Left cardiac atrium (tissue), 4 donors: Measurements from ENCODE around the gene SPG11. TPM values are rescaled to one million over a fixed set of nuclear protein-coding genes. Genes with fewer than 3 reads are reported as not detected.
"Not testable (repeated sequence)": the region's sequence is repeated elsewhere in the genome, so short reads cannot be mapped to it uniquely, and the experiment has no call there.

Source experiments
- ATAC-seq, 2 donors: fragments of 200-7000 bp; cut with Tn5 transposase; one replicate each; pipeline ENCODE4 v1.9.1; 2020; ENCODE audit warnings: mild to moderate bottlenecking in 2 of 2, moderate library complexity in 2 of 2
- DNase-seq: peaks from one replicate; pipeline ENCODE4 v3.0.0-alpha.2; 2020
- intact Hi-C, 2 donors: fragments of 100-400 bp; cut with DNase I; formaldehyde crosslinking; loops; one replicate each; pipeline versions ENCODE4 v1.14.1 to v1.15.1; 2022 to 2023
- long read RNA-seq: library from polyadenylated mRNA; unstranded; transcript quantifications from one replicate; pipeline ENCODE4 v2.0.0, GENCODE V29; 2021
- total RNA-seq, 2 donors: library from RNA; stranded (reverse); fragmentation: NEBNext Ultra II Directional; extraction: Animal tissue kit (Norgen Biotek cat#: 25700); gene quantifications; one replicate each; pipeline ENCODE4 v1.2.1, GENCODE V29; 2021
- donor health status: DM: no; HTN: yes; CAD: no.
- donor health status: DM: no; HTN: yes; CAD: no; lungs with severe emphysema.
- donor health status: DM: yes; HTN: yes; CAD: no.
- donor health status: Dilated cardiomyopathy.

SPG11 gene, protein sequence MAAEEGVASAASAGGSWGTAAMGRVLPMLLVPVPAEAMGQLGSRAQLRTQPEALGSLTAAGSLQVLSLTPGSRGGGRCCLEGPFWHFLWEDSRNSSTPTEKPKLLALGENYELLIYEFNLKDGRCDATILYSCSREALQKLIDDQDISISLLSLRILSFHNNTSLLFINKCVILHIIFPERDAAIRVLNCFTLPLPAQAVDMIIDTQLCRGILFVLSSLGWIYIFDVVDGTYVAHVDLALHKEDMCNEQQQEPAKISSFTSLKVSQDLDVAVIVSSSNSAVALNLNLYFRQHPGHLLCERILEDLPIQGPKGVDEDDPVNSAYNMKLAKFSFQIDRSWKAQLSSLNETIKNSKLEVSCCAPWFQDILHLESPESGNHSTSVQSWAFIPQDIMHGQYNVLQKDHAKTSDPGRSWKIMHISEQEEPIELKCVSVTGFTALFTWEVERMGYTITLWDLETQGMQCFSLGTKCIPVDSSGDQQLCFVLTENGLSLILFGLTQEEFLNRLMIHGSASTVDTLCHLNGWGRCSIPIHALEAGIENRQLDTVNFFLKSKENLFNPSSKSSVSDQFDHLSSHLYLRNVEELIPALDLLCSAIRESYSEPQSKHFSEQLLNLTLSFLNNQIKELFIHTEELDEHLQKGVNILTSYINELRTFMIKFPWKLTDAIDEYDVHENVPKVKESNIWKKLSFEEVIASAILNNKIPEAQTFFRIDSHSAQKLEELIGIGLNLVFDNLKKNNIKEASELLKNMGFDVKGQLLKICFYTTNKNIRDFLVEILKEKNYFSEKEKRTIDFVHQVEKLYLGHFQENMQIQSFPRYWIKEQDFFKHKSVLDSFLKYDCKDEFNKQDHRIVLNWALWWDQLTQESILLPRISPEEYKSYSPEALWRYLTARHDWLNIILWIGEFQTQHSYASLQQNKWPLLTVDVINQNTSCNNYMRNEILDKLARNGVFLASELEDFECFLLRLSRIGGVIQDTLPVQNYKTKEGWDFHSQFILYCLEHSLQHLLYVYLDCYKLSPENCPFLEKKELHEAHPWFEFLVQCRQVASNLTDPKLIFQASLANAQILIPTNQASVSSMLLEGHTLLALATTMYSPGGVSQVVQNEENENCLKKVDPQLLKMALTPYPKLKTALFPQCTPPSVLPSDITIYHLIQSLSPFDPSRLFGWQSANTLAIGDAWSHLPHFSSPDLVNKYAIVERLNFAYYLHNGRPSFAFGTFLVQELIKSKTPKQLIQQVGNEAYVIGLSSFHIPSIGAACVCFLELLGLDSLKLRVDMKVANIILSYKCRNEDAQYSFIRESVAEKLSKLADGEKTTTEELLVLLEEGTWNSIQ (N-terminal part only)
- 10 to 100 TPM; 42.9 to 46.7 TPM for total RNA-seq
- long read RNA-seq, full-length matches to known transcripts, result 2 of 16 reads
- long read RNA-seq, partial matches to known transcripts, result 7 of 16 reads
- long read RNA-seq, other reads (novel, unspliced or antisense), result 7 of 16 reads

GRCh38 chr15:44663410-44664308, at the start of gene SPG11:
Gene SPG11 (minus strand): TSS chr15:44663662. CDS start chr15:44663647, 15 bp downstream.
- DNase-seq, result peak; percentile 98
- intact Hi-C loops, result loop anchor here (1.0 to 5.0 kb wide), 3 partner anchors 48 to 74 kb away; partner anchors contain the start of genes B2M (in 1 of the 2), PATL2 (in 1 of the 2) and TRIM69 (in 1 of the 2)
- ATAC-seq, result peak; percentile 98 to 99

- DNase-seq (peak; percentile 78), ATAC-seq (peak; percentile 53 to 69)
- intact Hi-C loops, result loop anchor here in 1 of 2 donors (1.0 kb wide), 1 partner anchor 16 kb away; no protein-coding TSS in a partner anchor
Observed at GRCh38 chr15:44712346-44713005, 49.0 kb upstream of the SPG11 start.

DNA sequence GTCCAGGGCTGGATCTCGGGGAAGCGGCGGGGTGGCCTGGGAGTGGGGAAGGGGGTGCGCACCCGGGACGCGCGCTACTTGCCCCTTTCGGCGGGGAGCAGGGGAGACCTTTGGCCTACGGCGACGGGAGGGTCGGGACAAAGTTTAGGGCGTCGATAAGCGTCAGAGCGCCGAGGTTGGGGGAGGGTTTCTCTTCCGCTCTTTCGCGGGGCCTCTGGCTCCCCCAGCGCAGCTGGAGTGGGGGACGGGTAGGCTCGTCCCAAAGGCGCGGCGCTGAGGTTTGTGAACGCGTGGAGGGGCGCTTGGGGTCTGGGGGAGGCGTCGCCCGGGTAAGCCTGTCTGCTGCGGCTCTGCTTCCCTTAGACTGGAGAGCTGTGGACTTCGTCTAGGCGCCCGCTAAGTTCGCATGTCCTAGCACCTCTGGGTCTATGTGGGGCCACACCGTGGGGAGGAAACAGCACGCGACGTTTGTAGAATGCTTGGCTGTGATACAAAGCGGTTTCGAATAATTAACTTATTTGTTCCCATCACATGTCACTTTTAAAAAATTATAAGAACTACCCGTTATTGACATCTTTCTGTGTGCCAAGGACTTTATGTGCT, 48.4 kb upstream of the SPG11 start:
- peak; percentile 54 for DNase-seq
- peak; percentile 55 to 70 for ATAC-seq
- intact Hi-C loops, result loop anchor here in 1 of 2 donors (1.0 kb wide), 2 partner anchors 16 to 49 kb away; partner anchors contain the start of gene SPG11

GRCh38 chr15:44711096-44711742, 47.8 kb upstream of the SPG11 start, which contains the start of the genes B2M and PATL2:
Gene B2M (plus strand): TSS chr15:44711517. CDS start chr15:44711547, 30 bp downstream.
Gene PATL2 (minus strand): TSS chr15:44711323. CDS start chr15:44676490, 34,833 bp downstream.
- DNase-seq (peak; percentile 96), ATAC-seq (peak; percentile 95 to 96)
- intact Hi-C loops, result loop anchor here in 1 of 2 donors (1.0 kb wide), 1 partner anchor 48 kb away; the partner anchor contains the start of gene SPG11

DNA sequence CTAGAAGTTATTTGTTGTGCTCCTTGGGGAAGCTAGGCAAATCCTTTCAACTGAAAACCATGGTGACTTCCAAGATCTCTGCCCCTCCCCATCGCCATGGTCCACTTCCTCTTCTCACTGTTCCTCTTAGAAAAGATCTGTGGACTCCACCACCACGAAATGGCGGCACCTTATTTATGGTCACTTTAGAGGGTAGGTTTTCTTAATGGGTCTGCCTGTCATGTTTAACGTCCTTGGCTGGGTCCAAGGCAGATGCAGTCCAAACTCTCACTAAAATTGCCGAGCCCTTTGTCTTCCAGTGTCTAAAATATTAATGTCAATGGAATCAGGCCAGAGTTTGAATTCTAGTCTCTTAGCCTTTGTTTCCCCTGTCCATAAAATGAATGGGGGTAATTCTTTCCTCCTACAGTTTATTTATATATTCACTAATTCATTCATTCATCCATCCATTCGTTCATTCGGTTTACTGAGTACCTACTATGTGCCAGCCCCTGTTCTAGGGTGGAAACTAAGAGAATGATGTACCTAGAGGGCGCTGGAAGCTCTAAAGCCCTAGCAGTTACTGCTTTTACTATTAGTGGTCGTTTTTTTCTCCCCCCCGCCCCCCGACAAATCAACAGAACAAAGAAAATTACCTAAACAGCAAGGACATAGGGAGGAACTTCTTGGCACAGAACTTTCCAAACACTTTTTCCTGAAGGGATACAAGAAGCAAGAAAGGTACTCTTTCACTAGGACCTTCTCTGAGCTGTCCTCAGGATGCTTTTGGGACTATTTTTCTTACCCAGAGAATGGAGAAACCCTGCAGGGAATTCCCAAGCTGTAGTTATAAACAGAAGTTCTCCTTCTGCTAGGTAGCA, 47.0 kb upstream of the SPG11 start:
- peak; percentile 47 for DNase-seq
- intact Hi-C loops, result loop anchor here in 1 of 2 donors (1.0 kb wide), 1 partner anchor 47 kb away; the partner anchor contains the start of gene SPG11
- no peak for ATAC-seq

GRCh38 chr15:44706946-44707636, 43.6 kb upstream of the SPG11 start:
- intact Hi-C loops, result no loop called here
- no peak for ATAC-seq
- DNase-seq, result no peak

DNA sequence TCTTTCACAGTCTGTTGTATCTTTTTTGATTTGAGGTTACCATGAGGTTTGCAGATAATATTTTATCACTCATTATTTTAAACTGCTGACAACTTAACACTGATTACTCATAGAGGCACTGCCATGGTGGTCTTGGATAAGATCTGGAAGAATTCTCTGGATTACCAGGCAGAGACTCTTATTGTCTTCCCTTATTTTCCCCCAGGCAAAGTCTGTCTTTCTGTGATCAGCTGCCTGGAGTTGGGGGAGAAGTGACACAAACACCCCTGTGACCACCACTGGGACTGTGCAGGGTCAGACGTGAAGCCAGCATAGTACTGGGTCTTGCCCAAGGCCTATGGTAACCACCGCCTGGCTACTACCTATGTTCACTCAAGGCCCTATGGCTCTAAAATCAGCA, 42.9 kb upstream of the SPG11 start:
- intact Hi-C loops, result no loop called here
- DNase-seq, result no peak

DNA sequence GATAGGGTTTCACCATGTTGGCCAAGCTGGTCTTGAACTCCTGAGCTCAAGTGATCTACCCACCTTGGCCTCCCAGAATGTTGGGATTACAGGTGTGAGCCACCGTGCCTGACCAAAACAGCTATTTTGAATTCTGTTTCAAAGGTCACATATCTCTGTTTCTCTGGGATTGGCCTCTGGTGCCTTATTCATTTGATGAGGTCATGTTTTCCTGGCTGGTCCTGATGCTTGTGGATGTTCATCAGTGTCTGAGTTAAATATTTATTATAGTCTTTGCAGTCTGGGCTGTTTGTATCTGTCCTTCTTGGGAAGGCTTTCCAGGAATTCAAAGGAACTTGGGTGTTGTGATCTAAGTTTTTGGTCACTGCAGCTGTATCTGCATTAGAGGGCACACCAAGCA, 42.5 kb upstream of the SPG11 start:
- intact Hi-C loops, result no loop called here
- DNase-seq (no peak), ATAC-seq (no peak)

More for the DNA sequence above, 42.9 kb upstream of the SPG11 start:
- no peak for ATAC-seq

DNA sequence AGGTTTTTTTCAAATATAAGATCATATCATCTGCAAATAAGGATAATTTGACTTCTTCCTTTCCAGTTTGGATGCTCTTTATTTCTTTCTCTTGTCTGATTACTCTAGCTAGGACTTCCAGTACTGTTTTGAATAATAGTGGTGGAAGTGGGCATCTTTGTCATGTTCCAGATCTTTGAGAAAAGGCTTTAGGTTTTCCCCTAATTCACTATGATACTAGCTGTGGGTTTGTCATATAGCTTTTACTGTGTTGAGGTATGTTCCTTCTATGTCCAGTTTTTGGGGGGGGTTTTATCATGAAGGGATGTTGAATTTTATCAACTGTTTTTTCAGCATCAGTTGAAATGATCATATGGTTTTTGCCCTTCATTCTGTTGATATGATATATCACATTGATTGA, 37.2 kb upstream of the SPG11 start:
- ATAC-seq, DNase-seq, intact Hi-C loops: not testable (repeated sequence)

DNA sequence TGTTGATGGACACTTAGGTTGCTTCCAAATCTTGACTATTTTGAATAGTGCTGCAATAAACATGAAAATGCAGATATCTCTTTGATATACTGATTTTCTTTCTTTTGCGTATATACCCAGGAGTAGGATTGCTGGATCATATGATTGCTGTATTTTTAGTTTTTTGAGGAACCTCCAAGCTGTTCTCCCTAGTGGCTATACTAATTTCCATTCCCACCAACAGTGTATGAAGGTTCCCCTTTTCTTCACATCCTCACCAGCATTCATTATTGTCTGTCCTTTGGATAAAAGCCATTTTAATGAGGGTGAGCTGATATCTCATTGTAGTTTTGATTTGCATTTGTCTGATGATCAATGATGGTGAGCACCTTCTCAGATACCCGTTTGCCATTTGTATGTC, 35.2 kb upstream of the SPG11 start:
- DNase-seq (no peak), ATAC-seq (no peak)
- intact Hi-C loops, result no loop called here

DNA sequence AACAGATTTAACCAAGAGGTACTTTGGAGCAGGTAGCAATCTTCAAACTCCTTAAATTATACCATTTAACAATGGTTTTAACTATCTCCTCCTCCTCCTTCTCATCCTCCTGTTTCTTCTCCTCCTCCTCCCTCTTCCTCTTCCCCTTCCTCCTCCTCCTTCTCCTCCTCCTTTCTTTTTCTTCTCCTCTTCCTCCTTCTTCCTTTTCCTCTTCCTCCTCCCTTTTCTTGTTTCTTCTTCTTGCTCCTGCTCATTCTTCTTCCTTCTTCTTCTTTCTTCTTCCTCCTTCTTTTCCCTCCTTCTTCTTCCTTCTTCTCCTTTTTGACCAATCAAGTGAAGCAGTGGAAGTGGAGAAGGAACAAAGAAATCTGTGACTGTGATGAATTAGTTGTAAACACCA, 33.6 kb upstream of the SPG11 start:
- intact Hi-C loops, result no loop called here
- no peak for ATAC-seq
- no peak for DNase-seq

DNA sequence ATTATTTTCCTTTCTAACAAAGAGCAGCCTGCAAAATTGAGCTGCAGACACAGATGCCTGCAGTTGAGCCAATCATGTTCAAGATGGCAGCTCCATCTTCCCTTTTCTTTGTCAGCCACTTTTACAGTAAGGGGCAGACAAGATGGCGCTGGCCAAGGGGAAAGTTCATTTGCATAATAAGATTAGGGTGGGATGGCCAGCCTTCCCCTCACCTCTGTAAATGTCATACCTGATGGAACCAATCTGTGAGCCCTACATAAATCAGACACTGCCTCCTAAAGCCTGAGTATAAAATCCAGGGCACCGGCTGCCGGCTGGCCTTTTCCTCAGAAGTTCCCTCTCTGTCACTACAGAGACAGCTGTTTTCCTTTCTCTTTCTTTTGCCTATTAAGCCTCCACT, 31.8 kb upstream of the SPG11 start:
- intact Hi-C loops, result no loop called here
- no peak for DNase-seq
- no peak for ATAC-seq

DNA sequence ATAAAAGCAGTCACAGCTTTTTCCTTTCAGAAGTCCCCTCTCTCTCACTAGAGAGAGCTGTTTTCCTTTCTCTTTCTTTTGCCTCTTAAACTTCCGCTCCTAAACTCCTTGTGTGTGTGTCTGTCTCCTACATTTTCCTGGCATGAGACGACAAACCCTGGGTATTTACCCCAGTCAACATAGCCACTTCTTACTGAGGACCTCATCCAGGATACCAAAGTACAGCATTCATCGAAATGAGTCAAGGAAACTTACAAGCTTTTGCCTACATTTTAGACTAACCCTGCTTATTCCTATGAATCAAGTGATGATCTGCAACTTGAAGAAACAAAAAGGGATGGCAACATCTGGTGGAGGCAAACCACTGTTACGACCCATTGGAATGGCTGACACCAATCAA, 31.0 kb upstream of the SPG11 start:
- DNase-seq (no peak), ATAC-seq (no peak)
- intact Hi-C loops, result no loop called here

DNA sequence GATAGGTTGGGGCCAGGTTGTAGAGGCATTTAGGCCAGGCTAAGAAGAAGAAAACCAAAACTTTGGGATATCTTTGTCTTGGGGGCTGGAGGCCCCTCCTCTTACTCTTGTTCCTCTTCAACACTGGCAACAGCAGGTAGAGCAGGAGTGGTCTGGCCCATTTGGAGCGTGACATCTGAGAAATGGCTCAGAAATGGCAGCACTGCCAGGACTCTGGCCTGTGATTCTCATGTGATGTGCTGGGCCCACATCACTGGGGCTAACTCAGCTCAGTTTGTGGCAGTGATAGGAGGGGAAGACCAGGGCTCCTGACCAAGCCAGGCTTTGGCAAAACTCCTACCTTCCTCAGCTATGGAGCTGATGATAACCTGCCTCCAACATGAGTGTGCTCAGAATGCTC, 29.2 kb upstream of the SPG11 start:
- ATAC-seq, result no peak
- DNase-seq, result no peak
- intact Hi-C loops, result no loop called here
